SK-N-MC (cell line): ENCODE measurements around the gene ARHGAP26.

Experiments used
- DNase-seq: peaks from one replicate; pipeline ENCODE4 v3.0.0-alpha.2; 2011; ENCODE audit warnings: low read depth, low spot score
- H3K27ac ChIP-seq: fragments of 200-600 bp; sonication (generic); 2 replicates; pipeline ENCODE4 v1.5.1; 2016; ENCODE audit warnings: mixed run types
- H3K36me3 ChIP-seq: fragments of 200-600 bp; sonication (generic); 2 replicates; pipeline ENCODE4 v1.6.1; 2017; ENCODE audit warnings: antibody characterized with exemption, low read length, mixed read lengths; ENCODE audit not compliant: insufficient read depth
- H3K4me3 ChIP-seq: fragments of 200-600 bp; sonication (generic); 2 replicates; pipeline ENCODE4 v1.5.1; 2016
- H3K9ac ChIP-seq: fragments of 200-600 bp; sonication (generic); 2 replicates; pipeline ENCODE4 v1.8.0; 2017; ENCODE audit warnings: mixed run types, mixed read lengths; ENCODE audit not compliant: insufficient read length
- H3K9me3 ChIP-seq: fragments of 200-600 bp; sonication (generic); 2 replicates; pipeline ENCODE4 v1.6.1; 2017; ENCODE audit warnings: low read depth, mild to moderate bottlenecking, antibody characterized with exemption, low read length, moderate library complexity, mixed read lengths
- EZH2 ChIP-seq: fragments of 200-600 bp; sonication (generic); IDR thresholded peaks from one replicate; pipeline ENCODE4 v1.6.1; 2017; ENCODE audit warnings: antibody characterized with exemption
- FOXP2 ChIP-seq: optimal IDR thresholded peaks from 2 replicates; pipeline ENCODE3; 2011; ENCODE audit warnings: mild to moderate bottlenecking, moderate library complexity; ENCODE audit not compliant: insufficient read depth; ENCODE audit errors: extremely low read length, control extremely low read depth
- POLR2AphosphoS5 ChIP-seq: IDR thresholded peaks from 2 replicates; pipeline ENCODE4 v1.6.1; 2012; ENCODE audit warnings: mild to moderate bottlenecking, low read depth, low read length, borderline replicate concordance

ARHGAP26 gene

GRCh38 chr5:142735323-142736246 lies 34.6 kb upstream of the ARHGAP26 start:
- Histone ChIP-seq H3K9ac (no peak overlapping the region), H3K27ac (no peak overlapping the region), H3K9me3 (no peaks in the 10 kb centered on the region), H3K36me3 (no peaks in the 10 kb centered on the region), H3K4me3 (no peak overlapping the region)
- no peak for TF ChIP-seq FOXP2
- no peak for TF ChIP-seq EZH2
- TF ChIP-seq POLR2AphosphoS5 = no peak
- no peak for DNase-seq

- Histone ChIP-seq H3K9ac (no peak overlapping the region), H3K4me3 (no peak overlapping the region), H3K36me3 (no peaks in the 10 kb centered on the region), H3K9me3 (no peaks in the 10 kb centered on the region), H3K27ac (no peak overlapping the region)
- no peak for DNase-seq
- no peak for TF ChIP-seq POLR2AphosphoS5
- TF ChIP-seq EZH2 = no peak
- no peak for TF ChIP-seq FOXP2
These were observed 33.9 kb upstream of the ARHGAP26 start for GRCh38 chr5:142736247-142736632.

GRCh38 chr5:142737179-142737578 lies 33.0 kb upstream of the ARHGAP26 start:
- Histone ChIP-seq H3K36me3 (no peaks in the 10 kb centered on the region), H3K9ac (no peak overlapping the region), H3K4me3 (no peak overlapping the region), H3K27ac (no peak overlapping the region), H3K9me3 (no peaks in the 10 kb centered on the region)
- no peak for TF ChIP-seq EZH2
- no peak for TF ChIP-seq FOXP2
- TF ChIP-seq POLR2AphosphoS5 = no peak
- no peak for DNase-seq

- no peak for TF ChIP-seq POLR2AphosphoS5
- TF ChIP-seq FOXP2 = no peak
- TF ChIP-seq EZH2 = no peak
- Histone ChIP-seq H3K4me3 (no peak overlapping the region), H3K9ac (no peak overlapping the region), H3K27ac (no peak overlapping the region), H3K9me3 (no peaks in the 10 kb centered on the region), H3K36me3 (no peaks in the 10 kb centered on the region)
- DNase-seq = no peak
These were observed 29.5 kb upstream of the ARHGAP26 start for GRCh38 chr5:142740474-142741242.

GRCh38 chr5:142743592-142744441 lies 26.4 kb upstream of the ARHGAP26 start:
- DNase-seq = no peak
- Histone ChIP-seq H3K27ac (peak overlapping the region; percentile 70), H3K9ac (peak overlapping the region; percentile 39), H3K4me3 (peak overlapping the region; percentile 41), H3K9me3 (no peaks in the 10 kb centered on the region), H3K36me3 (no peaks in the 10 kb centered on the region)
- no peak for TF ChIP-seq FOXP2
- TF ChIP-seq EZH2 = no peak
- TF ChIP-seq POLR2AphosphoS5 = no peak; the same call in 1 of the 2 replicates

GRCh38 chr5:142745268-142745667 lies 24.9 kb upstream of the ARHGAP26 start:
- no peak for DNase-seq
- Histone ChIP-seq H3K9me3 (no peaks in the 10 kb centered on the region), H3K4me3 (no peak overlapping the region), H3K27ac (no peak overlapping the region), H3K36me3 (no peaks in the 10 kb centered on the region), H3K9ac (no peak overlapping the region)
- TF ChIP-seq FOXP2 (no peak), POLR2AphosphoS5 (no peak), EZH2 (no peak)

- no peak for TF ChIP-seq FOXP2
- TF ChIP-seq POLR2AphosphoS5 = no peak
- H3K36me3 ChIP-seq = no peaks in the 10 kb centered on the region
- H3K27ac ChIP-seq = no peak overlapping the region
- no peak for DNase-seq
- no peak overlapping the region for H3K4me3 ChIP-seq
- no peak overlapping the region for H3K9ac ChIP-seq
- H3K9me3 ChIP-seq = no peaks in the 10 kb centered on the region
These were observed 23.4 kb upstream of the ARHGAP26 start for GRCh38 chr5:142746532-142747433.
